A673 (cell line): ENCODE data around the gene ACVR1C.

Experiments
- EZH2 ChIP-seq: fragments of 200-600 bp; sonication (generic); IDR thresholded peaks from 2 replicates; pipeline ENCODE4 v1.6.1; 2017; ENCODE audit warnings: borderline replicate concordance, low read depth, mild to moderate bottlenecking, mixed read lengths, antibody characterized with exemption, low read length; ENCODE audit not compliant: poor library complexity, severe bottlenecking
- TF ChIP-seq, protein P1 (sequence below): fragments of 300-800, 200-600 bp; sonication (generic); conservative IDR thresholded peaks from 2 replicates; pipeline ENCODE4 v1.5.1; 2017; ENCODE audit warnings: low read depth, mild to moderate bottlenecking, antibody characterized with exemption, low read length, moderate library complexity, mixed read lengths

DNA sequence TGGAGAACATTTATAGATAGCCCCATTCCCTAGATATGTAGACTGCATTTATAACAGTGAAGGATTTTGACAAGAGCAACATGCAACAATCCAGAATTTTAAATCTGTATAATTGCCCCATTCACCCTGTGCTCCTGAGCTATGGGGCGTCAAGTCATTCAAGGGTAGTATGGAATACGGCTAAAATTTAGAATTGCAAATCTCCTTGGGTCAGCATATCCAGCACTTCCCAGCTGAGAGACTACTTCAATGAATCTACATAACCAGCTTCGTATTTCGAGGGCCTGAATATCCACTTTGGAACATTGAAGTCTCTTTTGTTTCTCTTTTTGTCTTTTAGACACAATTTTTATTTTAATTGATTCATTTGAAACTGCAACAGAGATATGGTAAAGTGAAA lies 28.4 kb upstream of the ACVR1C start:
- TF ChIP-seq, protein P1, sequence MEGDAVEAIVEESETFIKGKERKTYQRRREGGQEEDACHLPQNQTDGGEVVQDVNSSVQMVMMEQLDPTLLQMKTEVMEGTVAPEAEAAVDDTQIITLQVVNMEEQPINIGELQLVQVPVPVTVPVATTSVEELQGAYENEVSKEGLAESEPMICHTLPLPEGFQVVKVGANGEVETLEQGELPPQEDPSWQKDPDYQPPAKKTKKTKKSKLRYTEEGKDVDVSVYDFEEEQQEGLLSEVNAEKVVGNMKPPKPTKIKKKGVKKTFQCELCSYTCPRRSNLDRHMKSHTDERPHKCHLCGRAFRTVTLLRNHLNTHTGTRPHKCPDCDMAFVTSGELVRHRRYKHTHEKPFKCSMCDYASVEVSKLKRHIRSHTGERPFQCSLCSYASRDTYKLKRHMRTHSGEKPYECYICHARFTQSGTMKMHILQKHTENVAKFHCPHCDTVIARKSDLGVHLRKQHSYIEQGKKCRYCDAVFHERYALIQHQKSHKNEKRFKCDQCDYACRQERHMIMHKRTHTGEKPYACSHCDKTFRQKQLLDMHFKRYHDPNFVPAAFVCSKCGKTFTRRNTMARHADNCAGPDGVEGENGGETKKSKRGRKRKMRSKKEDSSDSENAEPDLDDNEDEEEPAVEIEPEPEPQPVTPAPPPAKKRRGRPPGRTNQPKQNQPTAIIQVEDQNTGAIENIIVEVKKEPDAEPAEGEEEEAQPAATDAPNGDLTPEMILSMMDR = no peak
- no peak for TF ChIP-seq EZH2
